HG03039 (cell line): ENCODE results near the gene KLF8.

Experiments used
- ATAC-seq: cut with Tn5 transposase; IDR thresholded peaks from one replicate; pipeline ENCODE4 v1.9.1; 2021; ENCODE audit warnings: mild to moderate bottlenecking, moderate library complexity; ENCODE audit not compliant: unreplicated experiment

Gene KLF8

GRCh38 chrX:56308726-56309125, 76.6 kb downstream of the KLF8 start:
- no peak for ATAC-seq

GRCh38 chrX:56309881-56310280, 77.7 kb downstream of the KLF8 start:
- no peak for ATAC-seq

- no peak for ATAC-seq
These were observed 78.4 kb downstream of the KLF8 start for GRCh38 chrX:56310581-56310980.

- no peak for ATAC-seq
These were observed 81.2 kb downstream of the KLF8 start for GRCh38 chrX:56313308-56313707.

GRCh38 chrX:56314334-56314733, 82.2 kb downstream of the KLF8 start:
- no peak for ATAC-seq

GRCh38 chrX:56318076-56318475, 85.9 kb downstream of the KLF8 start:
- ATAC-seq: no peak

- no peak for ATAC-seq
These were observed 87.0 kb downstream of the KLF8 start for GRCh38 chrX:56319165-56319564.
